OCI-LY3 (cell line): ENCODE data around the gene SCAP.

Source experiments
- H2AFZ ChIP-seq: fragments of 200-600, 300-600 bp; shearing (Covaris generic); 2 replicates; pipeline ENCODE4 v1.6.0; 2014; ENCODE audit warnings: antibody characterized with exemption, low read depth, low read length
- H3K27ac ChIP-seq: fragments of 200-600, 300-600 bp; sonication (generic); 2 replicates; pipeline ENCODE4 v1.5.1; 2014; ENCODE audit warnings: mild to moderate bottlenecking, low read length, moderate library complexity, mixed read lengths
- H3K27me3 ChIP-seq: fragments of 200-600, 300-600 bp; sonication (generic); 2 replicates; pipeline ENCODE4 v1.6.1; 2014; ENCODE audit warnings: low read depth, low read length, mixed read lengths
- H3K36me3 ChIP-seq: fragments of 200-600, 300-600 bp; sonication (generic); replicated peaks from 2 replicates; pipeline ENCODE3; 2014; ENCODE audit warnings: low read depth, low read length, mixed read lengths
- H3K4me1 ChIP-seq: fragments of 300-600, 200-600 bp; sonication (generic); 2 replicates; pipeline ENCODE4 v1.6.1; 2014; ENCODE audit warnings: low read length, mixed read lengths
- H3K4me2 ChIP-seq: fragments of 200-600, 300-600 bp; sonication (generic); 2 replicates; pipeline ENCODE4 v1.6.1; 2014; ENCODE audit warnings: low read length, mixed read lengths
- H3K4me3 ChIP-seq: fragments of 300-600, 200-600 bp; sonication (generic); 2 replicates; pipeline ENCODE4 v1.5.1; 2014; ENCODE audit warnings: antibody characterized with exemption, mild to moderate bottlenecking, low read length, moderate library complexity
- H3K79me2 ChIP-seq: fragments of 300-600, 200-600 bp; shearing (Covaris generic); 2 replicates; pipeline ENCODE4 v1.6.1; 2014; ENCODE audit warnings: mild to moderate bottlenecking, low read length, mixed read lengths
- H3K9ac ChIP-seq: fragments of 300-600, 200-600 bp; shearing (Covaris generic); 2 replicates; pipeline ENCODE4 v1.6.0; 2014; ENCODE audit warnings: mild to moderate bottlenecking, low read length, moderate library complexity
- H3K9me3 ChIP-seq: fragments of 200-600, 300-600 bp; shearing (Covaris generic); 2 replicates; pipeline ENCODE4 v1.6.1; 2014; ENCODE audit warnings: low read length, mixed read lengths; ENCODE audit not compliant: insufficient read depth
- H4K20me1 ChIP-seq: fragments of 200-600, 300-600 bp; sonication (generic); 2 replicates; pipeline ENCODE4 v1.6.1; 2016; ENCODE audit warnings: low read length, mixed read lengths; ENCODE audit not compliant: insufficient read depth
- EZH2phosphoT487 ChIP-seq: fragments of 200-600 bp; shearing (Covaris generic); IDR thresholded peaks from 2 replicates; pipeline ENCODE4 v1.6.1; 2018; ENCODE audit warnings: antibody characterized with exemption, mixed run types, low read depth
- TF ChIP-seq, protein P1 (sequence below): fragments of 200-600, 300-600 bp; sonication (generic); IDR thresholded peaks from 2 replicates; pipeline ENCODE4 v1.5.1; 2014; ENCODE audit warnings: antibody characterized with exemption, low read length, low read depth

SCAP gene

GRCh38 chr3:47503033-47503432 lies 27.3 kb upstream of the SCAP start:
- no peaks in the 10 kb centered on the region for H3K79me2 ChIP-seq
- no peaks in the 10 kb centered on the region for H3K4me1 ChIP-seq
- peaks cover 45% of the 10 kb centered on the region for H3K36me3 ChIP-seq
- no peaks in the 10 kb centered on the region for H3K9me3 ChIP-seq
- no peak overlapping the region for H3K4me2 ChIP-seq
- no peak overlapping the region for H2AFZ ChIP-seq
- TF ChIP-seq, protein P1, sequence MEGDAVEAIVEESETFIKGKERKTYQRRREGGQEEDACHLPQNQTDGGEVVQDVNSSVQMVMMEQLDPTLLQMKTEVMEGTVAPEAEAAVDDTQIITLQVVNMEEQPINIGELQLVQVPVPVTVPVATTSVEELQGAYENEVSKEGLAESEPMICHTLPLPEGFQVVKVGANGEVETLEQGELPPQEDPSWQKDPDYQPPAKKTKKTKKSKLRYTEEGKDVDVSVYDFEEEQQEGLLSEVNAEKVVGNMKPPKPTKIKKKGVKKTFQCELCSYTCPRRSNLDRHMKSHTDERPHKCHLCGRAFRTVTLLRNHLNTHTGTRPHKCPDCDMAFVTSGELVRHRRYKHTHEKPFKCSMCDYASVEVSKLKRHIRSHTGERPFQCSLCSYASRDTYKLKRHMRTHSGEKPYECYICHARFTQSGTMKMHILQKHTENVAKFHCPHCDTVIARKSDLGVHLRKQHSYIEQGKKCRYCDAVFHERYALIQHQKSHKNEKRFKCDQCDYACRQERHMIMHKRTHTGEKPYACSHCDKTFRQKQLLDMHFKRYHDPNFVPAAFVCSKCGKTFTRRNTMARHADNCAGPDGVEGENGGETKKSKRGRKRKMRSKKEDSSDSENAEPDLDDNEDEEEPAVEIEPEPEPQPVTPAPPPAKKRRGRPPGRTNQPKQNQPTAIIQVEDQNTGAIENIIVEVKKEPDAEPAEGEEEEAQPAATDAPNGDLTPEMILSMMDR = no peak
- TF ChIP-seq EZH2phosphoT487 = no peak
- H3K9ac ChIP-seq = no peak overlapping the region
- H3K27me3 ChIP-seq = no peaks in the 10 kb centered on the region
- H3K4me3 ChIP-seq = no peak overlapping the region
- no peaks in the 10 kb centered on the region for H4K20me1 ChIP-seq
- H3K27ac ChIP-seq = no peak overlapping the region

GRCh38 chr3:47496892-47497291 lies 21.2 kb upstream of the SCAP start:
- Histone ChIP-seq H4K20me1 (no peaks in the 10 kb centered on the region), H3K9ac (no peak overlapping the region), H3K36me3 (peaks cover 58% of the 10 kb centered on the region), H3K4me3 (no peak overlapping the region), H3K79me2 (no peaks in the 10 kb centered on the region), H2AFZ (no peak overlapping the region), H3K9me3 (no peaks in the 10 kb centered on the region), H3K4me2 (no peak overlapping the region), H3K27me3 (no peaks in the 10 kb centered on the region), H3K4me1 (no peaks in the 10 kb centered on the region), H3K27ac (no peak overlapping the region)
- TF ChIP-seq, protein P1 = no peak
- no peak for TF ChIP-seq EZH2phosphoT487

DNA sequence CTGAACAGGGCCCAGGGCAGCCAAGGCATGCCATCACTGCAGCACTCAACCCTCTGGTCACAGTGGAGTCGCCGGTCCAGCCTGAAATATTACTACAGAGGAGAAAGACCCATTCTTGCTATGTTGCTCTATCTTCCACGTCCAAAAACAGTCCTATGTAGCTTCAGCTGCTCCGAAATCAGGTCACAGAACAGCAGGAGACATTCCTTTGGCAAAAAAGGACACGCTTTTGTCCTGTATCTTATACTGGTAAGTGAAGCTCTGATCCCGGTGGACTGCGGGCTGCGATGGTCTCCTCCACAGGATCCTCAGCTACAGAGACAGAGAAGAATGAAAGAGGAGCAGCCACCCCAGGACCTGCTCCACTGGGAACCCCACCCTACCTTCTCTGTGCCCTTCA lies 20.1 kb upstream of the SCAP start:
- TF ChIP-seq, protein P1 = no peak
- no peak for TF ChIP-seq EZH2phosphoT487
- Histone ChIP-seq H3K27ac (no peak overlapping the region), H3K4me2 (no peak overlapping the region), H3K27me3 (no peaks in the 10 kb centered on the region), H3K4me1 (no peaks in the 10 kb centered on the region), H3K9me3 (no peaks in the 10 kb centered on the region), H4K20me1 (no peaks in the 10 kb centered on the region), H3K36me3 (peaks cover 48% of the 10 kb centered on the region), H3K79me2 (no peaks in the 10 kb centered on the region), H2AFZ (no peak overlapping the region), H3K4me3 (no peak overlapping the region), H3K9ac (no peak overlapping the region)

DNA sequence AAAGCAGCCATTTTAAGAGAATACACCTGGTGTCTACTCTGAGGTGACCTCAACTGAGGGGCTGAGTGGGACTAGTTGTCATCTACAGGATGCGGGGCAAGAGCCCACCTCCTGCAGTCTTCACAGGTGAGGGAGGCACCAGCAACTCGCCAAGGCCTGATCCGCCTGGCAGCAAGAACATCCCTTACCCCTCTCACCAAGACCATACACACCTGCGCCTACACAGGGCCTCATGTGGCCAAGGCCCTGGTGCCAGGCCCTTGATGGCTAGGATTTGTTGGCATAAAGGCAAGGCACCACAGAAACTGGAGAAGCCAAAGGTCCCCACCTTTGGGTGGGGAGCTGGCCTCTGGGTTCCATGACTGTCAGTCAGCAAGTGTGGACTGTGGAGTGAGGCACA lies 19.4 kb upstream of the SCAP start:
- Histone ChIP-seq H3K36me3 (peaks cover 41% of the 10 kb centered on the region), H3K9me3 (no peaks in the 10 kb centered on the region), H3K4me3 (no peak overlapping the region), H3K27ac (no peak overlapping the region), H3K27me3 (no peaks in the 10 kb centered on the region), H2AFZ (no peak overlapping the region), H3K4me1 (no peaks in the 10 kb centered on the region), H4K20me1 (no peaks in the 10 kb centered on the region), H3K79me2 (no peaks in the 10 kb centered on the region), H3K9ac (no peak overlapping the region), H3K4me2 (no peak overlapping the region)
- no peak for TF ChIP-seq EZH2phosphoT487
- TF ChIP-seq, protein P1 = no peak
